Measurements from ENCODE around the gene MRGPRF.
"Not testable (repeated sequence)": the region's sequence is repeated elsewhere in the genome, so short reads cannot be mapped to it uniquely, and the experiment has no call there.

MRGPRF gene

GRCh38 chr11:69002110-69002569 is 10.9 kb downstream of the MRGPRF start:
- DNase-seq: no peak

- DNase-seq: no peak
These were observed 11.6 kb downstream of the MRGPRF start for GRCh38 chr11:69001243-69002081.

DNA sequence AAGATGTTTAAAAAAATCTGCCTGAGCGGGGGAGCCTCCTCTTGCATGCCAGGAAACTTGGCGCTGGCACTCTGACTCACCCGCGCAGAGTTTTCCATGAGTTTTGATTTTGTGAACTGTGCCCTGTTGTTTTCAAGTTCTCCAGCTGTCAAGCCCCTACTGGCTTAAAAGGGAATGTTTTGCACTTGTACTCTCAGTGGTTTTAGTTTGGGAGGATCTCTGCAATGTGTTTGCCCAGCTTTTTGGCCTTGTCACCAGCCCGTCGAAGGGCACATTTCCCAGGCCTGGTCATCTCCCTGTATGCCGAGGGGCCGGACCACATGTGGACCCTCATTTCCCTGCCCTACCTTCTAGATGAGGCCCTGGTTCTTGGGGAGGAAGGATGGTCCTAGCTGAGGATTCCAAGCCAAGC is 12.2 kb downstream of the MRGPRF start:
- DNase-seq: no peak

DNA sequence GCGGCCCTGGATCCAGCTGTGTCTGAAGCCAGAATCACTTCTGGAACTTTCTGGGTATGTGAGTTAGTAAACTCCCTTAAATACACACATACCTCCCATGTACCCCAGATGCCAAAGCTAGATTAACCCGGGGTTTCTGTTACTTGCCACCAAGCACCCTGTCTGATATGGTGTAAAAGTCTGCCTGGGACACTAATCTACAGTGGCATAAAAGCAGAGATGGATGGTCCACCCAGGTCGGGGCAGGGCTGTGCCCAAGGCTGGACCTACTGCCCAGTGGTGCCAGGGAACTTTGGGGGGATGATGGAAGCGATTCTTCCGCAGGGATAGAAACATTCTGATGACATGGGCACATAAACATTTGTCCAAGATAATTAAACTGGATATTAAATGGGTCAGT is 12.7 kb downstream of the MRGPRF start:
- no peak for DNase-seq

GRCh38 chr11:68999748-69000355 is 13.2 kb downstream of the MRGPRF start:
- not testable (repeated sequence) for DNase-seq

DNA sequence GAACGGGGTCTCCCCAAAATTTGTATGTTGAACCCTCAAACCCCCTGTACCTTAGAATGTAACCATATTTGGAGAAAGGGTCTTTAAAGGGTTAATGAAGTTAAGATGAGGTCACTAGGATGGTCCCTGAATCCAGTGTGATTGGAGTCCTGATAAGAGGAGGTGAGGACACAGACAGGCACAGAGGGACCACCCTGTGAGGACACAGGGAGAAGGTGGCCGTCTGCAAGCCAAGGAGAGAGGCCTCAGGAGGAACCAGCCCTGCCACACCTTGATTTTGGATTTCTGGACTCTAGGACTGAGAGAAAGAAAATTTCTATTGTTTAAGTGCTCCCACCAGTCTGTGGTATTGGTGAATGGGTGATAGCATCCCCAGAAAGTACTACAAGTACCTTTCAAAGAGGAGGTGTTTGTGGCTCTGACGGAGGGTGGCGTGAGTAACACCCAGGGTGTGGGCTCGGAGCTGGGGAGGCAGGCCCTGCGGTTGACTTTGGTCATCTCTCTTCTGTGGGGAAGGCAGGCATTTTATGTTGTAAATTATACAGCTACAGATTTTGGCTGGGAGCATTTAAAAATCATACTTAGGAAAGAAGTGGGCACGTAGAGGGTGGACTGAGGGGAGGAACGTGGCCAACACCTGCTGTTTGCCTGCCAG is 13.8 kb downstream of the MRGPRF start:
- no peak for DNase-seq

- no peak for DNase-seq
These were observed 14.6 kb downstream of the MRGPRF start for GRCh38 chr11:68998390-68998911.

DNA sequence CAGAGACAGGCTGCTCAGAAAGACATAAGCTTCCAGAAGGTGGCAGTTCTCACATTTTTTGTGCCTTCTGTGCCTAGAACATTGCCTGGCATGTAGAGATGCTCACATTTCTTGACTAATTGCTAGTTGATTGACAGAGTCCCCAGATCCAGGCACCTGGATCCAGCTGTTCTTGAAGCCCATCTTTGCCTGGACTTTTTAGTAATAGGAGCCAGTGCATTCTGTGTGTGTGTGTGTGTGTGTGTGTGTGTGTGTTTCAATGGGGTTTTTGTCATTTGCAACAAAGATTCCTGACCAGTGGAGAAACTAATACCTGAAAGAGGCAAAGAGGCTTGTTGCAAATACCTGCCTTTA is 15.1 kb downstream of the MRGPRF start:
- DNase-seq: no peak

DNA sequence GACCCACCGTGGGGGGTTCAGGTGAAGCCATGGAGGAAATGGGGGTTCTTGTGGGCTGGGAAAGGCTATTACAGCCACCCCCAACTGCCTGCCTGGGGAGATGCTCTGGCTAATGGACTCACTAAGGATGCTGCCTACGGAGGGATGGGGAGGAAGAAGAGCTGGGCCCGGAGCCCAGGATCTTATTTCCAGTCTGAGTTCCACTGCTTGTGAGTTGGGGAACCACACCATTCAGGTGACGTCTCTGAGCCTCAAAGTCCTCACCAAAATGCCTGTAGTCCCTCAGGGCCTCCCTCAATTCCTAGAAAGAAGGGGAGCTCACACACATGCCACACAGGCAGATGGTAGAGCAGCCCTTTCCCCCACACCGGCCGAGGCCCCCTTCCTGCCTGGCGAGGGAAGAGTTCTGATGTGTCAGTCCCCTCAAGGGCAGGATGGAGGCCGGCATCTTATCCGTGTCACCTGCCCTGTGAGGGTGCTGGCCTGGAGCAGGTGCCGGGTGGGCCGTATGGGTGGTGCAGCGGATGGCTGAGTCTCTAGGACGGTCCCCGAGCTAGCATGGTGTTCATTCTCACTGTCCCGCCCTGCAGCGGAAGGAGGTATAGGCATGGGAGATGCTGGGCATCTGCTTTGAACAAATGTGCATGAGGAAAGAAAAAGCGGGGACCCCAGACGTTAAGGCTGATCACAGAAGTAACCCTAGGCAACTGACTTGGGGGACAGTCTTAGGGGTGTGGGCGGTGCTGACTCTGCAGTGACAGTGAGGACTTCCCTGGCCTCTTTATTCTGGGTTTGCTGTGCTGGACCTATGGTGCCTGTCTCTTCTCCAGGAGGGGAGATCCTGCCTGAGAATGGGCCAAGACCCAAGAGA is 15.7 kb downstream of the MRGPRF start:
- DNase-seq: no peak

DNA sequence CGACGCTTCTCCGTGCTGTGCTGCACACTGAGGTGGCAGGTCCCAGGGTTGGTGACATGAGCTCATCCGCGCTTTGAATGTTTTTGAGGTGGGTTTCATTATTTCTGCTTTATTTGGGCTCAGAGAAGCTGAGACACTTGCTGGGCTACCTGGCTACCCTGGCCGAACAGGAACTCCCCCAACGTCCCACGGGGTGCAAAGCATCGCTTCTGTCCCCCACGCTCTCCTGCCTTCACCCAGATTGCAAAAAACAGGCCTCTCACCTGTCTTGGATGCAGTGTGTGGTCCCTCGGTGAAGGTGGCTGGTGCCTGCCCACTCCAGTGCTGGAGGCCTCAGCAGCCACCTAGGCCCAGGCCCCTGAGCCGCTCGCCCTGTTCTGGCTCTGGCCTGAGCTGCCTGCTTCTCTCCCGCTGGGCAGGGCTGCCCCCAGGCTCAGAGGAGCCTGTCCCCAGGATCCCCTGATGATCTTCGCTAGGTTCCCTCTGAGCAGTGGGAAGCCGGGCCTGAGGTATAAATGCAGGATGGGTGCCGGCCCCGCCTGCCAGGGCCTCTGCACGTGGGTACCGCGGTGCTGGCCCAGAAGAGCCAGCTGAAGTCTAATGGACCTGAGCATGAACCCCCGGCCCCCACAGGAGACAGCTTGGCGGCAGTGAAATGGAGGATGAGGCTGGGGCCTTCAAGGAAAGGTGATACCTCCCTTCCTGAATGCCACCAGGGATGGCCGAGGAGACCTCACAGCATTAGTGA is 16.5 kb downstream of the MRGPRF start:
- DNase-seq: no peak

DNA sequence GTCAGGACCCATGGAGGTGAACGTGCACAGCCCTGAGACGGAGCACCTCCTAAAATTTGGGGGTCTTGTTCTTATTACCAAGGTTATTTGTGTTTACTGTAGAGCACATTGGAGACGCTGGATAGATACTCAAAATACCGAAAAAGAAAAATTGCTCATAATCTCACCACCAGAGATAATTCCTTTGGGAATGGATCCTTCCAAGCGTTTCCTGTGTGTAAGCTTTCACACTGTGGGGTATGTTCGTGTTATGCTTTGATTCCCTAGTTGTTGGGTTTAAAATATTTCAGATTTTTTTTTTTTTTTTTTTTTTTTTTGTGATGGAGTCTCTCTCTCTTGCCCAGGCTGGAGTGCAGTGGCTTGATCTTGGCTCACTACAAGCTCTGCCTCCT is 18.2 kb downstream of the MRGPRF start:
- no peak for DNase-seq

DNA sequence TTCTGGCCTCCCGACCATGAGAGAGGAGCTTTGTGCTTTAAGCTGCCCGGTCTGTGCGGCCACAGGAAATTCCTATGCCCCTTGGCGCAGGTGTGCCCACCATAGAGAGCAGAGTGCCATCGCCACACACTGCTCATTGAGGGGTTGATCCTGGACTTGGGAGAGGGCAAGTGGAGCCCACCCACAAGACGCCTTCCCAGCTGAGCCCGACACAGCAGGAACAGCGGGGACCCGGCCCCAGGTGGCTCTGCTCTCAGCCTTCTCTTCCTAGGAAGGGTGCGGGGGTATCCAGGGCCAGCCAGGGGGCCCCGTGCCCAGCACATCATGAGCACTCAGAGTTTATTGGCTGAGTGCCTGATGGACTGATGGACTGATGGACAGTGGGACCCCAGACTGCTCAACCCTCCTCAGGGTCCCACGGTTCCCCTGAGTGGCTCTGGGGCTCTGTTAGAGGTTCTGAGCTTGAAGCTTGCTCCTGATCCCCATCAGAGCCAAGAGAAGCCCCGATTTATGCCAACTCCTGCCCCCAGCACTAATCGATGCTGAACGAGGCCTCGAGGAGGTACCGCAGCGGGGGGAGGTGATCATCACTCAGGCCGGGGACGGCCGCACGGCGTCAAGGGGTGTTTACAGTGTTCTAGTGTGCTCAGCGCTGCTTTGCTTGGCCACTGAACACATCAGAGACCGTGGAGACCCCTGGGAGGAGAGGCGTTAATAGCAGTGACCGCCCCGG is 18.7 kb downstream of the MRGPRF start:
- DNase-seq: no peak

DNA sequence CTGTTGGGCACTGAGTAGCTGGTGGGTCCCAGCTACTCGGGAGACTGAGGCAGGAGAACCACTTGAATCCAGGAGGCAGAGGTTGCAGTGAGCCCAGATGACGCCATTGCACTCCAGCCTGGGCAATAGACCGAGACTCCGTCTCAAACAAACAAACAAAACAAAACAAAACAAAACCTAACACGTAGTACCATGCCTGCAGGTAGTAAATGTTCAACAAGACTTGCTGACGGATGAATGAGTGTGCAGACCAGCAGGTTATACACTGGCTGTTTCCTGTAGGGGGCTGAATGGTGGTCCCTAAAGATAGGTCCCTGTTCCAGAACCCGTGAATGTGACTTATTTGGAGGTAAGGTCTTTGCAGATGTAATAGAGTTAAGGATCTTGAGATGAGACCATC is 19.5 kb downstream of the MRGPRF start:
- no peak for DNase-seq

DNA sequence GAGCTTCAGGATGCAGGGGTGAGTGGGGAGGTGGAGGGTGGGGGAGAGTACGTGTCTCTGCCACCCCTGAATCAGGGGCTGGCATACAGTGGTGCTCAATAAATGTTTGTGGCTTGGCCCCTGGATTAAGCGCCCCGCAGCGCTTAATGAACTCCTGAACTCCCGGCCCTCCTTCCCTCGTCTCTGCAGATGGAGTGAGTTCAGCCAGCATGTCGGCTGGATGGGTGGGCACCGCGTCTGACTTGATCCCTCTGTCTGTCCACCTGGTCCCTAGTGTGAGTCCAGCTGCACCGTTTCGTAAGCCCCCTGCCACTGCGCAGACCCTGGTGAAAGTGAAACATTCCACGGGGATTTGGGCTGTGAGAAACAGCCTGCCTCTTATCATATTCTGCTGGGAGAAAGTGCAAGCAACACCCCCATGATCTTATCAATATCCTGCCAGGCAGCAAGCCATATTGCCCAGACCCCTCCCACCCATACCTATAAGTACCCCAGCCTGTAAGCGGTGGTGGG is 20.2 kb downstream of the MRGPRF start:
- no peak for DNase-seq

DNA sequence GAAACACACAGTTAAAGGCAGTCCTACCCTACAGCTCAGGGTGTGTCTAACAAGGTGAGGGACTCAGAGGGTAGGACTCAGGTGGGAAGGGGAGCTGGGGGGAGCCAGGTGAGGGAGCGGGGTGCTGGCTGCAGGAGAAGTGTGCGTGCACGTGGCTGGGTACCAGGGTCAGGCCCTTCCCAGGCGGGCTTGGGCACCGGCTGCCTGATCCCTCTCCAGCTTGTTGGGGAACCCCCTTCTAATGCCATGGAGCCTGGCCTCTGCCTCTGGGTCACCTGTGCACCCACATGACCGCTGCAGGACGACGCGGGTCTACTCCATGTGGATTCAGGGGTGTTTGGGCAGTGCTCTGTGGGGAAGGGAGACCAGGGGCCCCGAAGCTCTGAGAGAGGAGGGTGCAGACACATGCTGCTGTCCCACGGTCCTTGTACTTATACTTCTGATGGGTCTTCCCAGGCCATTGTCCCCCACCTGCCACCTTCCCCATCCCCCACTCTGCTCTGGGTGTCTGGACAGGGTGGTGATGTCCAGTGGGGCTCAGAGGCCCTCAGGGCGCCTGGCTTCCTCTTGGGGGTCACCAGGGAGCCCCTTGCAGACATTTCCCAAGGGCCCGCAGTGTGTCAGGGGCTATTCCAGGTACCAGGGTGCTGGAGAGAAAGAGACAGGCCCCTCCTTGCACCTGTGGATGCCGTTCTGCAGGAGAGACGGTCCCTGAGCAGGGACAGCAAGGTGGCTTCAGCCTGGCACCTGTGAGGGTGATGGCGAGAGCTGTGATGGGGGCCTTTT is 21.9 kb downstream of the MRGPRF start:
- DNase-seq: no peak

- DNase-seq: no peak
These were observed 23.0 kb downstream of the MRGPRF start for GRCh38 chr11:68989936-68990606.

GRCh38 chr11:68988491-68988890 is 24.6 kb downstream of the MRGPRF start:
- DNase-seq: no peak

DNA sequence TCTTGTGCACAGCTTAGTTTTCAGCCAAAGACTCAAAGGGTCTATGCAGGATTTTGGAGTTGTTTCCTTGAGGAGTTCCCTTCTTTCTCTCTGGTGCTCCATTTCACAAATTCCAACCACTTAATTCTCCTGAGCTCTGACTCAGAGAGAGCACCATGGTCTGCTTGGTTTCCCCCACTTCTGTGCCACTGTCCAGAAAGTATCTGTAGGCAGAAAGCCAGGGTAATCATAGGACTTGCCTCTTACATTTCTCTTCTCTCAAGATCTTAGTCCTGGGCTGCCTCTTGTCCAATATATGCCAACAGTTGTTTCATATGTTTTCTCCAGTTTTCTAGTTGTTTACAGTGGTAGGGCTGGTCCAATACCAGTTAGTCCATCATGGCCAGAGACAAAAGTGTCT is 25.8 kb downstream of the MRGPRF start:
- no peak for DNase-seq

DNA sequence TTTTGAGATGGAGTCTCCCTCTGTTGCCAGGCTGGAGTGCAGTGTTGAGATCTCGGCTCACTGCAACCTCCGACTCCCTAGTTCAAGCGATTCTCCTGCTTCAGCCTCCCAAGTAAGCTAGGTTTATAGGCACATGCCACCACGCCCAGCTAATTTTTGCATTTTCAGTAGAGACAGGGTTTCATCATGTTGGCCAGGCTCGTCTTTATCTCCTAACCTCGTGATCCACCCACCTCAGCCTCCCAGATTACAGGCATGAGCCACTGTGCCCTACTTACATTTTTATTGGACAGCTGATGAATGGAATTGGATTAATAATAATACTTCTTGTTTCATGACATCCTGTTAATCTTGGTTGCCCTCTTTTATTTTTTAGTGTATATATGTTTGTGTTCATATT is 29.2 kb downstream of the MRGPRF start:
- DNase-seq: no peak

GRCh38 chr11:68982134-68982533 is 30.9 kb downstream of the MRGPRF start:
- no peak for DNase-seq

Measured in NCI-H1417 treated with DMSO at 0.1 percent for 48 hours (cell line).